ENCODE results near the gene EFNA5.

DNA sequence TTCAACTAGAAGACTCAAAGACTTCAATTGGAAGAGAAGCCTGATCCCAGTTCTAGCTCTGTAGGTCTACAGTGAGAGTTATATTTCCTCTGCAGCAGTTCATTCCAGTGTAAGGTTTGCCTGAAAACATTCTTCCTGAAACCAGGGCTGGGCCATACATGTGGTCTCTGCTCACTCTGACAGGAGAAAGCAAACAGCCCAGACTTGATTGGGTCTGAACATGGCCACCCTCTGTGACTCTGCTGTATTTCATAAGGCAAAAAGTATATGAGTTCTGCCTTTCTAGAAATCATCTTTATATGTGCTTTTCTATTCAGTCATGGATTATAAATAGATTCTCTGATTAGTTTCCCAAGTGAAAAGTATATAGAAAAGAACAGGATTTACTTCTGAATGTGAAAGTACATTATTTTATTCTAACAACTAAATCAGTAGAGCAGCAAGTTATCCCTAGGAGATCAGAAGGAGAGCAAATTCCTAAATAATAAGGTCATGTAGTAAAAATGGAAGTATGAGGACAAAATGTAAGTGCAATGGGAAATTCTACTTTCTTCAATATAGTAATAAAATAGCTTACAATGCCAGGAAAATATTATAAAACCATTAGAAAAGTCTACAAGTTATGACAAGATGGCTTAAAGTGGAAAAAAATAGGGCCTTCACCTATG is 144.3 kb downstream of the EFNA5 start:
- no peak for TF ChIP-seq EZH2 (IDR thresholded peaks at IDR 0.05; ENCODE audit: low read depth, unreplicated experiment)
- TF ChIP-seq CREB1 (CRISPR knock-in tag; IDR thresholded peaks at IDR 0.05; ENCODE audit: low read depth) = no peak
- TF ChIP-seq, protein P1, sequence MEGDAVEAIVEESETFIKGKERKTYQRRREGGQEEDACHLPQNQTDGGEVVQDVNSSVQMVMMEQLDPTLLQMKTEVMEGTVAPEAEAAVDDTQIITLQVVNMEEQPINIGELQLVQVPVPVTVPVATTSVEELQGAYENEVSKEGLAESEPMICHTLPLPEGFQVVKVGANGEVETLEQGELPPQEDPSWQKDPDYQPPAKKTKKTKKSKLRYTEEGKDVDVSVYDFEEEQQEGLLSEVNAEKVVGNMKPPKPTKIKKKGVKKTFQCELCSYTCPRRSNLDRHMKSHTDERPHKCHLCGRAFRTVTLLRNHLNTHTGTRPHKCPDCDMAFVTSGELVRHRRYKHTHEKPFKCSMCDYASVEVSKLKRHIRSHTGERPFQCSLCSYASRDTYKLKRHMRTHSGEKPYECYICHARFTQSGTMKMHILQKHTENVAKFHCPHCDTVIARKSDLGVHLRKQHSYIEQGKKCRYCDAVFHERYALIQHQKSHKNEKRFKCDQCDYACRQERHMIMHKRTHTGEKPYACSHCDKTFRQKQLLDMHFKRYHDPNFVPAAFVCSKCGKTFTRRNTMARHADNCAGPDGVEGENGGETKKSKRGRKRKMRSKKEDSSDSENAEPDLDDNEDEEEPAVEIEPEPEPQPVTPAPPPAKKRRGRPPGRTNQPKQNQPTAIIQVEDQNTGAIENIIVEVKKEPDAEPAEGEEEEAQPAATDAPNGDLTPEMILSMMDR (conservative IDR thresholded peaks at IDR 0.05; ENCODE audit: low read depth in 2 of 2) = no peak
- TF ChIP-seq, protein P2, sequence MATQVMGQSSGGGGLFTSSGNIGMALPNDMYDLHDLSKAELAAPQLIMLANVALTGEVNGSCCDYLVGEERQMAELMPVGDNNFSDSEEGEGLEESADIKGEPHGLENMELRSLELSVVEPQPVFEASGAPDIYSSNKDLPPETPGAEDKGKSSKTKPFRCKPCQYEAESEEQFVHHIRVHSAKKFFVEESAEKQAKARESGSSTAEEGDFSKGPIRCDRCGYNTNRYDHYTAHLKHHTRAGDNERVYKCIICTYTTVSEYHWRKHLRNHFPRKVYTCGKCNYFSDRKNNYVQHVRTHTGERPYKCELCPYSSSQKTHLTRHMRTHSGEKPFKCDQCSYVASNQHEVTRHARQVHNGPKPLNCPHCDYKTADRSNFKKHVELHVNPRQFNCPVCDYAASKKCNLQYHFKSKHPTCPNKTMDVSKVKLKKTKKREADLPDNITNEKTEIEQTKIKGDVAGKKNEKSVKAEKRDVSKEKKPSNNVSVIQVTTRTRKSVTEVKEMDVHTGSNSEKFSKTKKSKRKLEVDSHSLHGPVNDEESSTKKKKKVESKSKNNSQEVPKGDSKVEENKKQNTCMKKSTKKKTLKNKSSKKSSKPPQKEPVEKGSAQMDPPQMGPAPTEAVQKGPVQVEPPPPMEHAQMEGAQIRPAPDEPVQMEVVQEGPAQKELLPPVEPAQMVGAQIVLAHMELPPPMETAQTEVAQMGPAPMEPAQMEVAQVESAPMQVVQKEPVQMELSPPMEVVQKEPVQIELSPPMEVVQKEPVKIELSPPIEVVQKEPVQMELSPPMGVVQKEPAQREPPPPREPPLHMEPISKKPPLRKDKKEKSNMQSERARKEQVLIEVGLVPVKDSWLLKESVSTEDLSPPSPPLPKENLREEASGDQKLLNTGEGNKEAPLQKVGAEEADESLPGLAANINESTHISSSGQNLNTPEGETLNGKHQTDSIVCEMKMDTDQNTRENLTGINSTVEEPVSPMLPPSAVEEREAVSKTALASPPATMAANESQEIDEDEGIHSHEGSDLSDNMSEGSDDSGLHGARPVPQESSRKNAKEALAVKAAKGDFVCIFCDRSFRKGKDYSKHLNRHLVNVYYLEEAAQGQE (IDR thresholded peaks at IDR 0.05; ENCODE audit: unreplicated experiment) = no peak
- TF ChIP-seq, protein P3, sequence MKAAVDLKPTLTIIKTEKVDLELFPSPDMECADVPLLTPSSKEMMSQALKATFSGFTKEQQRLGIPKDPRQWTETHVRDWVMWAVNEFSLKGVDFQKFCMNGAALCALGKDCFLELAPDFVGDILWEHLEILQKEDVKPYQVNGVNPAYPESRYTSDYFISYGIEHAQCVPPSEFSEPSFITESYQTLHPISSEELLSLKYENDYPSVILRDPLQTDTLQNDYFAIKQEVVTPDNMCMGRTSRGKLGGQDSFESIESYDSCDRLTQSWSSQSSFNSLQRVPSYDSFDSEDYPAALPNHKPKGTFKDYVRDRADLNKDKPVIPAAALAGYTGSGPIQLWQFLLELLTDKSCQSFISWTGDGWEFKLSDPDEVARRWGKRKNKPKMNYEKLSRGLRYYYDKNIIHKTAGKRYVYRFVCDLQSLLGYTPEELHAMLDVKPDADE (IDR thresholded peaks at IDR 0.05) = no peak
- TF ChIP-seq POLR2AphosphoS5 (IDR thresholded peaks at IDR 0.05; ENCODE audit: low read depth) = no peak
